CD4-positive, alpha-beta T cell (primary cell): ENCODE measurements around the gene CRTAP. TPM values are rescaled to one million over a fixed set of nuclear protein-coding genes. Genes with fewer than 3 reads are reported as not detected.

ENCODE experiments used
- ATAC-seq: fragments of 200-7000 bp; cut with Tn5 transposase; one replicate; pipeline ENCODE4 v1.10.0; 2022; ENCODE audit warnings: mild to moderate bottlenecking; ENCODE audit not compliant: poor library complexity
- CTCF ChIA-PET: fragments of 350-600 bp; sonication (Branson Sonifier 250); formaldehyde crosslinking; loops from one replicate; lab custom pipeline; 2021; ENCODE audit warnings: antibody characterized with exemption, inconsistent platforms; lab: Charles Lee
- POLR2A ChIA-PET: fragments of 350-600 bp; sonication (Branson Sonifier 250); formaldehyde crosslinking; loops from one replicate; lab custom pipeline; 2021; ENCODE audit warnings: antibody characterized with exemption, inconsistent platforms; lab: Charles Lee
- DNase-seq, 14 experiments: peaks; one replicate each; pipeline ENCODE4 v3.0.0-alpha.2; 2013 to 2020; ENCODE audit warnings: mixed read lengths in 2 of 14
- H3K27ac ChIP-seq, 2 donors: one replicate each; pipeline versions ENCODE4 v1.5.1 to v1.7.0; 2013; ENCODE audit warnings: low read length in 2 of 2, low read depth in 1 of 2, mild to moderate bottlenecking in 1 of 2
- H3K27me3 ChIP-seq, 2 experiments: 1 replicate in 1 of 2; 2 replicates in 1 of 2; pipeline versions ENCODE4 v1.6.1 to v1.7.0; 2013; ENCODE audit warnings: low read length in 2 of 2, control low read depth in 1 of 2, mild to moderate bottlenecking in 1 of 2, moderate library complexity in 1 of 2; ENCODE audit not compliant: insufficient read depth in 2 of 2, control insufficient read depth in 1 of 2
- H3K36me3 ChIP-seq: one replicate; pipeline ENCODE4 v1.6.1; 2013; ENCODE audit warnings: low read length, control low read depth; ENCODE audit not compliant: insufficient read depth
- H3K4me1 ChIP-seq: one replicate; pipeline ENCODE4 v1.6.1; 2013; ENCODE audit warnings: low read length, control low read depth; ENCODE audit not compliant: insufficient read depth
- H3K4me3 ChIP-seq: one replicate; pipeline ENCODE4 v1.5.1; 2013; ENCODE audit warnings: mild to moderate bottlenecking, low read length, moderate library complexity
- H3K9me3 ChIP-seq, 2 experiments: 1 replicate in 1 of 2; 2 replicates in 1 of 2; pipeline versions ENCODE4 v1.6.1 to v1.7.0; 2013; ENCODE audit warnings: low read length in 2 of 2, mild to moderate bottlenecking in 2 of 2, control low read depth in 1 of 2, moderate library complexity in 1 of 2; ENCODE audit not compliant: control insufficient read depth in 1 of 2, insufficient read depth in 1 of 2
- H3K27ac Mint-ChIP-seq: one replicate; pipeline ENCODE4 v1.8.0; 2020; ENCODE audit warnings: mixed read lengths
- H3K27me3 Mint-ChIP-seq: one replicate; pipeline ENCODE4 v1.8.0; 2021; ENCODE audit warnings: mixed read lengths
- H3K36me3 Mint-ChIP-seq: one replicate; pipeline ENCODE4 v1.8.0; 2021; ENCODE audit warnings: low read depth, mixed read lengths
- H3K4me1 Mint-ChIP-seq: one replicate; pipeline ENCODE4 v1.8.0; 2021; ENCODE audit warnings: low read depth, mixed read lengths
- H3K4me3 Mint-ChIP-seq: one replicate; pipeline ENCODE4 v1.8.0; 2020; ENCODE audit warnings: mild to moderate bottlenecking, mixed read lengths
- H3K9me3 Mint-ChIP-seq: one replicate; pipeline ENCODE4 v1.8.0; 2020; ENCODE audit warnings: mixed read lengths
- CTCF ChIP-seq: fragments of 200-600 bp; IDR thresholded peaks from one replicate; pipeline ENCODE4 v1.8.0; 2022; ENCODE audit warnings: antibody characterized with exemption, mild to moderate bottlenecking
- intact Hi-C, 2 experiments: fragments of 100-400 bp; cut with DNase I in 1 of 2; cut with micrococcal nuclease in 1 of 2; formaldehyde crosslinking; loops; one replicate each; pipeline versions ENCODE4 v1.15.1 to v1.9.0; 2023 to 2025; cut with DNase I, micrococcal nuclease
- total RNA-seq, 174 experiments: library from RNA in 2 of 174; stranded (reverse) in 2 of 174; gene quantifications; one replicate each; pipeline ENCODE4 v1.2.3 and lab custom pipeline; 2021 to 2026

The CRTAP gene
- total RNA-seq, 2 experiments from 2014 or later = 38.2 to 40.3 TPM

GRCh38 chr3:33119891-33120290, 6.1 kb downstream of the CRTAP start:
- CTCF ChIA-PET = no interaction called here
- H3K4me1 ChIP-seq = peaks cover 5% of the 10 kb centered on the region
- H3K27me3 ChIP-seq = no peaks in the 10 kb centered on the region
- H3K27ac ChIP-seq = no peak overlapping the region
- H3K36me3 ChIP-seq = peaks cover 28% of the 10 kb centered on the region
- Mint-ChIP-seq H3K27me3 (no peaks in the 10 kb centered on the region), H3K4me3 (no peak overlapping the region), H3K9me3 (no peaks in the 10 kb centered on the region), H3K4me1 (peaks cover 31% of the 10 kb centered on the region), H3K27ac (no peak overlapping the region), H3K36me3 (peaks cover 49% of the 10 kb centered on the region)
- no peak for ATAC-seq
- no peak for TF ChIP-seq CTCF
- no peak for DNase-seq
- no peak overlapping the region for H3K4me3 ChIP-seq
- POLR2A ChIA-PET = interaction anchor here (0.6 kb wide), 1 partner anchor 16 kb away, joined by 3 read pairs; no protein-coding TSS in a partner anchor
- intact Hi-C loops = loop anchor here in 1 of 2 experiments (5.0 kb wide), 1 partner anchor 317 kb away; no protein-coding TSS in a partner anchor
- no peaks in the 10 kb centered on the region for H3K9me3 ChIP-seq

- H3K27ac ChIP-seq = no peak overlapping the region
- DNase-seq (no peak), ATAC-seq (no peak)
- no peaks in the 10 kb centered on the region for H3K27me3 ChIP-seq
- peaks cover 40% of the 10 kb centered on the region for H3K36me3 ChIP-seq
- no peaks in the 10 kb centered on the region for H3K27me3 Mint-ChIP-seq
- peaks cover 6% of the 10 kb centered on the region for H3K4me1 Mint-ChIP-seq
- no peak overlapping the region for H3K4me3 Mint-ChIP-seq
- TF ChIP-seq CTCF = no peak
- H3K36me3 Mint-ChIP-seq = peaks cover 69% of the 10 kb centered on the region
- ChIA-PET CTCF (interaction anchor here (1.3 kb wide), 1 partner anchor 8 kb away, joined by 7 read pairs; no protein-coding TSS in a partner anchor), POLR2A (no interaction called here)
- H3K27ac Mint-ChIP-seq = no peak overlapping the region
- no peaks in the 10 kb centered on the region for H3K4me1 ChIP-seq
- H3K9me3 Mint-ChIP-seq = no peaks in the 10 kb centered on the region
- intact Hi-C loops = no loop called here
- no peak overlapping the region for H3K4me3 ChIP-seq
- no peaks in the 10 kb centered on the region for H3K9me3 ChIP-seq
These were observed 9.2 kb downstream of the CRTAP start for GRCh38 chr3:33122991-33123390.

- Histone ChIP-seq H3K9me3 (no peaks in the 10 kb centered on the region), H3K27me3 (no peaks in the 10 kb centered on the region), H3K36me3 (peaks cover 42% of the 10 kb centered on the region), H3K4me1 (no peaks in the 10 kb centered on the region), H3K27ac (no peak overlapping the region), H3K4me3 (no peak overlapping the region)
- H3K4me3 Mint-ChIP-seq = no peak overlapping the region
- DNase-seq (no peak), ATAC-seq (no peak)
- ChIA-PET POLR2A (no interaction called here), CTCF (no interaction called here)
- no peaks in the 10 kb centered on the region for H3K9me3 Mint-ChIP-seq
- no peaks in the 10 kb centered on the region for H3K4me1 Mint-ChIP-seq
- intact Hi-C loops = no loop called here
- H3K27me3 Mint-ChIP-seq = no peaks in the 10 kb centered on the region
- peaks cover 70% of the 10 kb centered on the region for H3K36me3 Mint-ChIP-seq
- TF ChIP-seq CTCF = no peak
- H3K27ac Mint-ChIP-seq = no peak overlapping the region
These were observed 10.8 kb downstream of the CRTAP start for GRCh38 chr3:33124638-33125037.
